GM19468 (cell line): ENCODE measurements around the gene JAG2.

Experiments used
- ATAC-seq: cut with Tn5 transposase; IDR thresholded peaks from one replicate; pipeline ENCODE4 v1.9.1; 2021; ENCODE audit warnings: mild to moderate bottlenecking, moderate library complexity, moderate number of reproducible peaks; ENCODE audit not compliant: unreplicated experiment; ENCODE audit errors: extremely low read depth

Gene JAG2

GRCh38 chr14:105167303-105168092 is 1.1 kb downstream of the JAG2 start:
- ATAC-seq, result no peak

- no peak for ATAC-seq
These were observed 1.8 kb downstream of the JAG2 start for GRCh38 chr14:105166571-105167302.

DNA sequence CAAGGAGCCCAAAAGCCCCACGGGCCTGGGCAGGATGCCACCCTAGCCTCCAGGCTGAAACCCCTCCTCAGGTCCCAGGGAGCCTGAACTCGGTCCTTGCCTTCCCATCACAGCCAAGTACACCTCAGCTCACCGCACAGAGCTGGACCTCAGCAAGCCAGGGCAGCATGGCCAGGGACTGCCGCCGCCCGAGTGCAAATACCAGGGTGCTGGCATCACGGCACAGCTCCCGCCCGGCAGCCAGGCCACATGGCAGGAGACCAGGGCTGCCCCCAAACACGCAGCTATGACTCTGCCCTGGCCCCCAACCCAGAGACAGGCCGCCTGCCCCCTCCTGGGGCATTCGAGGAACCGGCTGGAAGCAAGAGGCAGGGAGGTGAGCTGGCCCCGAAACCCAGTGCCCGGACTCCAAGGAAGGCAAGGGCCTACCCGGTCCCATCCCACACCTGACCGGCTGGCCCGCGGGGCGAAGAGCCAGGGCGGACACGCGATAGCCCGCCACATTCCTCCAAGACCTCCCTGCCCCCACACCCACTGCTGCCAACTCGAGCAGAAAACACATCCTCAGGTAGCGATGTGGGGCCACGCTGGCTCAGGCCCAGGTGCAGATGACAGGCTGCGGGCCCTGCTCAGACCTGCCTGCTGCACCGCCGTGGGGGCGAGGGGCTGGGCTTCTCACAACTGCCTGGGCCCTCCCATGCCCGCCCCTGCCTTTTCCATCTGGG is 2.7 kb downstream of the JAG2 start:
- ATAC-seq, result no peak

DNA sequence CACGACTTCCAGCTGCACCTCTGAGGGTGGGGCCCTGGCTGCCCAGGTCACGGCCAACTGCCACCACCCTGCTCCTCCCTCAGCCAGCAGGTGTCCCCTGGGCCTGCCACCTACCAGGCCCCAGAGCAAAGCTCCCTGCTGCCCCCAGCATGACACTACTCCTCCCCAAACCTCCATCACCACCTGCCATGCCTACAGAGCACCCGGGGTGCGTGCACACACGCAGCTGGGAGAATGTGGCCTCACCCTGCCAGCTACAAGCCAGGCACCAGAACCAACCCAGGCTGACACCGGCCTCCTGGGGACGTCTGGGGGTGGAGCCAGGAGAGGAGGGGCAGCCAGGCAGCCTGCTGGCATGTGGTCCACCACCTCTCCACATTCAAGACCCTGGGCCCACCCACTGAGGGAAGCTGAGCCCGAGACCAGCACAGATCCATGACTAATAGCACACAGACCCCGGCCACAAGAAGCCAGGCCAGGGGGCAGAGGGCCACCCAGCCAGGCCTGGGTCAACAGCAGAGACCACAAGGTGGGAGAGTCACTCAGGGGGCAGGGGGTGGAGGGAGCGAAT is 3.4 kb downstream of the JAG2 start:
- no peak for ATAC-seq

DNA sequence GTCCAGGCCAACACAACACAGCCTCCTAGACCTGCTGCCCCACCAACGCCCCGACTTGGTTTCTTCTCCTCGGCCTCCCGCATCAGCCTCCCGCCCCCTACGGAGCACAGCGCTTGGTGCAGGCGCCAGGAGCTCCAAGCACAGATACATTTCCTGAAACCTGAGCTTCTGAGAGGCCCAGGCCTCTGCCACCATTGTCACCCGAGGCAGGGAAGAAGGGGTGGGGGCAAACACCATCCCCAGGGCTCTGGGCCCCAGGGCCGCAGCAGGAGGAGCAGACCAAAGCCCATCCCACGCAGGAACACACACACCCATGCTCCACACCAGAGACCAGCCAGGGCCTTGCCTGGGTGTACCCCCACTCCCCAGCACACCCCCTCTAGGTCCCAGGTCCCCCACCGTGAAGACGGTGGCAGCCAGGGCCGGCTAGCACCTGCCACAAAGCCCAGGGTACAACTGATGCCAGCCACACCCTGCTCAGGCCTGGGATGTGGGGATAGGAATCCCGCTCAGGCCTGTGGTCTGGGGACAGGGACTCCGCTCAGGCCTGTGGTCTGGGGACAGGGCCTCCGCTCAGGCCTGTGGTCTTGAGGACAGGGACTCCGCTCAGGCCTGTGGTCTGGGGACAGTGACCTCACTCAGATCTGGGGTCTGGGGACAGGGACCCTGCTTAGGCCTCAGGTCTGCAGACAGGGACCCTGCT is 5.4 kb downstream of the JAG2 start:
- no peak for ATAC-seq

- ATAC-seq, result no peak
These were observed 6.0 kb downstream of the JAG2 start for GRCh38 chr14:105162669-105162979.

- no peak for ATAC-seq
These were observed 6.5 kb downstream of the JAG2 start for GRCh38 chr14:105161964-105162668.

DNA sequence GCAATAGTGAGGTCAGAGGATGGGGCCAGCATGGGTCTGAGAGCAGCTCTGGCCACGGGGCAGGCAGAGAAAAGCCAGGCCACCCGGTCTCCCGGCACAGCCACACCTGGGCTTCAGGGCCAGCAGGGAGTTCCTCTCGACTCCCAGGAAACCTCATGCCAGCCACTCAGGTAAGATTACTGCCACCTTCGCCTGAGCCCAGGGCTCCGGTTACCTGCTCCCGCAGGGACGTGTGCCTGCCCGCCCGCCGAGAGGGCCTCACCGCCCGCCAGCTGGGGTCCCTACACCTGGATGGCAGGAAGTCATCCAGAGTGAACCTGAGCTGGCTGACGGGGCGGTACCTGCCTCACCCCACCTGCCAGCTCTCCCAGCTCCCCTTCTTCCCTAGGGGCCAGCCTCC is 7.3 kb downstream of the JAG2 start:
- no peak for ATAC-seq

GRCh38 chr14:105160776-105161175 is 7.8 kb downstream of the JAG2 start:
- no peak for ATAC-seq

DNA sequence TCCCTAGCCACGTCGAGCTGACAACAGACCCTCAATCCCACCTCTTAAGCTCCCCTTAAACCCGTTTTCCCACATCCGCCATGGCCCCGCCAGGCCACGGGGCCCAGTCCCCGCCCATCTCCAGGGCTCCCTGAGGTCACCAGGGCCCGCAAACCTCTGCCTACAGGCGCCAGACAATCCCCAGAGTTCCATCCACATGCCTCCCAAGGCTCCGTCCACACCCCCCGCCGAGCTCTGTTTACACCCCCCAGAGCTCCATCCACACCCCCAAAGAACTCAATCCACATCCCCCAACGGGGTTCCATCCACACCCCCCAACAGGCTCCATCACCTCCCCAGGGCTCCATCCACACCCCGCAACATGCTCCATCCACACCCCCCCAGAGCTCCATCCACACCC is 9.2 kb downstream of the JAG2 start:
- no peak for ATAC-seq

DNA sequence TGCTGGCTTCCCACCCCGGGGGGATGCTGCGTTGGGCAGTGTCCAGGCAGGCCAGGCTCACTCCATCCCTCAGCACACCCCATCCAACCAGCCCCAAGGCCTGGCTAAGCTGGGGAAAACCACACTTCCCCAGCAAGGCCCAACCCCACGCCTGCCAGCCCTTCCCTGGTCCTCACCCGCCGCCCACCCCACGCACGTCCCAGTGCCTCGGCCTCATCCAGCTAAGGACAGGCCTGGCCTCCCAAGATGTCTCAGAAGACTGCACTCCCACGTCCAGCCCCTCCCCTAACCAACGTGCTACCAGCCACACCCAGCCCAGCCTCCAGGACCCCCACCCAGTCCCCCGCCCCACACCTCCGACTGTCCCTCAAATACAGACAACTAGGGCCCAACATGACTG is 9.8 kb downstream of the JAG2 start:
- no peak for ATAC-seq

- ATAC-seq, result no peak
These were observed 10.7 kb downstream of the JAG2 start for GRCh38 chr14:105157872-105158271.

DNA sequence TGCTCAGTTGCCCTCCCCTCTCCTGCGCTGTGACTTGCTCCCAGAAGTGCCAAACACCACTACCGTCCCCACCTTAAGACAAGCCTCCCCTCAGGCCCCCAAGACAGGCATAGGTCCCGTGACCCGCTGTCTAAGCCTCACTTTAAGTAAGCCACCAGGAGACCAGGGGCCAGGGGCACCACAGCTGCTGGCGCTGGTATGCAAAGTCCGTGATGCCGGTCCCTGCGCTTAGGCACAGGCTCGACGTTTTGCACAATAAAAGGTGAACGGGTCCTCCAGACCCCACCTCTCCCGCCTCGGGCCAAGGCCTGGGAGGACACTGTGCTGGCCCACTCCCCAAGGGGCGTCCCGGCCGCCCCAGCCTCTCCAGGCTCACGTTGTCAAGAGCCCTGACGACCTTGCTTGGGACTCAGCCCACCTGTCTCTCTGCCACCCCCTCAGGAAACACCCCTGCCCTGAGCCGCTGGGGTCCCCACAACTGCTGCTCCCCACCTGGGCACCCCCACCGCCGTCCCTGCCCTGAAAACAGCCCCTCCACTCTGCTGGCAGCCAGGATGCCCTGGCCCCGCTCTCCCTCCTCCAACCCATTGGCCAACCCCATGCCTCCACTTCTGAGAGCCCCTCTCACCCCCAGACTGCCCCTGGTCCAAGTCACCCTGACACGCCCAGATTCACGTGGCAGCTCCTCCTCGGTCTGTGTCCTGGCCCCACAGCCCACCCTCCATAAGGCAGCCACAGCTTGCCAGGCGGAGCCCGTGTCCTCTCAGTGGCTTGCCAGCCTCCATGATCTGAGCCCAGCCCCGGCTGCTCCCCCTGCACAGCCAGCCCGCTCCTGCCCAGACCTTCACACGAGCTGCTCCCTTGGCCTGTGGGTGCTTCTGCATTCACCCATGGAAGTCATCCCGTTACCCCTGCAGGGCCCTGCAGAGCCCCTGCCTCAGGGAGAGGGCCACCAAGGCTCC is 11.9 kb downstream of the JAG2 start:
- no peak for ATAC-seq

GRCh38 chr14:105155681-105156413 is 12.7 kb downstream of the JAG2 start:
- ATAC-seq, result no peak

GRCh38 chr14:105155071-105155651 is 13.4 kb downstream of the JAG2 start:
- no peak for ATAC-seq

DNA sequence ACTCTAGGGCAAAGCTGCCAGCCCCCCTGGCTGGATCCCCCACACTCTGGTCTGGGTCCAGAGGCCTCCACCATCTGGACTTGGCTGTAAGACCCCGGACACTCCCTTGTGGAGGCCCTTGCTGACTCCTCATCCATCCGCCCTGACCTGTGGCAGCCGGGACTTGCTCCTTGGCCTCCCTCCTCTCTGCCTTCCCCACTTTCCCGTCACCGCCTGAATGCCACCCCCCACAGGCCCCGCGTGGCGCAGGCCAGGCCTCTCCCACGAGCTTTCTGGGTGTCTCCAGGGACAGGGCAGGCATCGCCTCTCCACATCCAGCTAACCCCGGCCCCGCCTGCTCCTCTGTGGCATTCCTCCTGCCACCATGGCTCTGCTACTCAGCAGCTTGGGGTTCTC is 14.1 kb downstream of the JAG2 start:
- ATAC-seq, result no peak

DNA sequence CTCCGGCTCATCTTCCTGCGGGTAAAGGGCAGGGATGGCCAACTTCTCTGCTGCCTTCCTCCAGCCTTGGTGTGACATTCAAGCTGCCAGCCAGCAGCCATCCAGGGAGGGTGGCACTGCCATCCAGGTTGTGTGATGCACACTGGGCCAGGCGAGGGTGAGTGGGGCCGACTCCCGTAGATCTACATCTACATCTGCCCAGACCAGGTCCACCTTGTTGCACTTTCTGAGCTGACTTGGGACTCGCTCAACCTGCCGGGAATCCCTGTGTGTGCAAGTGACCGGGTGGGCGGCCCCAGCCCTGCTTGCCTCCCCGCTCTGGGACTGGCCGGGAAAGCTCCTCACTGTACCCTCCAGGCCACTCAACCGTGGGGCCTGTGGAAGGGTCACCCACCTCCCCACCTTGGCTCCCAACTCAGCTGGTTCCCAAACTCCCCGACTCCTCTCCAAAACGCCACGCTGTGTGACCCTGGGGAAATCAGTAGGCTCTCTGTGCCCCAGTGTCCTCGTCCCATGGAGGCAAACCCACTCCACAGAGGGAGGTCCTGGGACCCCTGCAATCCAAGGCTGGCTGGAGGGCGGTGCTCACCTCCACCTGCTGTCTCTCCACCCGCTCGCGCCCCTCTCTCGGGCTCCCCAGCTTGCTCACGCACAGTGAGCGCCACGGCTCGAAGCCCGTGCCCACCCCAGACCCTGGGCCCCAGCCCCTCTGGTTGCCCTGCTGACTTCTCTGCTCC is 14.7 kb downstream of the JAG2 start:
- ATAC-seq, result no peak
